Panc1 (cell line): ENCODE measurements around the gene INPP5A. TPM values are rescaled to one million over a fixed set of nuclear protein-coding genes. Genes with fewer than 3 reads are reported as not detected.
"Not testable (repeated sequence)": the region's sequence is repeated elsewhere in the genome, so short reads cannot be mapped to it uniquely, and the experiment has no call there.

ENCODE experiments used
- ATAC-seq: fragments of 200-7000 bp; cut with Tn5 transposase; 2 replicates; pipeline ENCODE4 v1.9.1; 2020; ENCODE audit warnings: mild to moderate bottlenecking, moderate library complexity
- BruUV-seq: library from RNA; stranded (reverse); fragments of 400-500 nt; replicated peaks from 2 replicates; lab custom pipeline; 2021; lab: Mats Ljungman, UMichigan
- CTCF ChIA-PET: fragments of 300-600 bp; sonication (Branson Sonifier 250); formaldehyde crosslinking; loops from one replicate; lab custom pipeline; 2022; ENCODE audit warnings: antibody characterized with exemption; lab: Charles Lee
- POLR2A ChIA-PET: fragments of 300-600 bp; sonication (Branson Sonifier 250); formaldehyde crosslinking; loops from one replicate; lab custom pipeline; 2022; ENCODE audit warnings: antibody characterized with exemption; lab: Charles Lee
- DNase-seq: peaks from one replicate; pipeline ENCODE4 v3.0.0-alpha.2; 2010; ENCODE audit warnings: low read depth, low spot score
- H3K27ac ChIP-seq: 2 replicates; pipeline ENCODE4 v1.5.1; 2011; ENCODE audit warnings: mild to moderate bottlenecking, low read length, inconsistent platforms
- H3K27me3 ChIP-seq: fragments of 200-500 bp; sonication (Bioruptor generic); 2 replicates; pipeline ENCODE4 v1.6.0; 2014; ENCODE audit warnings: low read length, inconsistent platforms; ENCODE audit not compliant: control insufficient read depth, insufficient read depth
- H3K36me3 ChIP-seq: fragments of 200-500 bp; sonication (Bioruptor generic); 2 replicates; pipeline ENCODE4 v1.5.1; 2014; ENCODE audit warnings: inconsistent platforms, mild to moderate bottlenecking, low read length, moderate library complexity; ENCODE audit not compliant: control insufficient read depth, insufficient read depth
- H3K4me1 ChIP-seq: 2 replicates; pipeline ENCODE4 v1.5.1; 2011; ENCODE audit warnings: inconsistent platforms, mild to moderate bottlenecking, low read length, moderate library complexity; ENCODE audit not compliant: control insufficient read depth, insufficient read depth
- H3K4me3 ChIP-seq, 2 experiments: 2 replicates each; pipeline ENCODE4 v1.5.1; 2011 to 2012; ENCODE audit warnings: low read depth in 2 of 2, low read length in 2 of 2, mild to moderate bottlenecking in 2 of 2, inconsistent platforms in 1 of 2, moderate library complexity in 1 of 2
- H3K9me3 ChIP-seq: fragments of 200-500 bp; sonication (Bioruptor generic); 2 replicates; pipeline ENCODE4 v1.5.1; 2014; ENCODE audit warnings: low read depth, mild to moderate bottlenecking, inconsistent platforms, low read length, moderate library complexity; ENCODE audit not compliant: control insufficient read depth, insufficient read depth
- POLR2AphosphoS5 ChIP-seq: IDR thresholded peaks from 2 replicates; pipeline ENCODE4 v1.6.1; 2012; ENCODE audit warnings: mild to moderate bottlenecking, low read depth, low read length, moderate library complexity
- SIN3A ChIP-seq: IDR thresholded peaks from 2 replicates; pipeline ENCODE4 v1.6.1; 2012; ENCODE audit warnings: low read depth, mild to moderate bottlenecking, low read length, moderate library complexity, borderline replicate concordance; ENCODE audit not compliant: insufficient read depth
- TCF7L2 ChIP-seq: IDR thresholded peaks from 2 replicates; pipeline ENCODE4 v1.6.1; 2011; ENCODE audit warnings: mild to moderate bottlenecking, low read depth, low read length, inconsistent platforms
- in situ Hi-C: cut with HindIII; loops from 2 replicates; pipeline ENCODE4 v1.10.0; 2016; ENCODE audit warnings: low sequenced_read_pairs, low pct_unique_long_range_greater_than_20kb
- intact Hi-C: fragments of 100-400 bp; cut with micrococcal nuclease; formaldehyde crosslinking; loops from one replicate; pipeline ENCODE4 v1.10.0; 2022; ENCODE audit not compliant: unreplicated experiment
- total RNA-seq: library from RNA; stranded (reverse); gene quantifications from one replicate; pipeline ENCODE4 v1.2.1, GENCODE V29; 2021; ENCODE audit not compliant: unreplicated experiment
- TF ChIP-seq, protein P1 (sequence below), 2 experiments: IDR thresholded peaks; 2 replicates each; pipeline ENCODE4 v1.6.1; 2011 to 2012; ENCODE audit warnings: low read depth in 2 of 2, control low read depth in 1 of 2, low read length in 1 of 2, mild to moderate bottlenecking in 1 of 2, moderate library complexity in 1 of 2; ENCODE audit not compliant: insufficient read depth in 1 of 2
- TF ChIP-seq, protein P2 (sequence below): fragments of 450-650 bp; IDR thresholded peaks from 2 replicates; pipeline ENCODE4 v1.5.1; 2017; ENCODE audit warnings: mild to moderate bottlenecking

The INPP5A gene
- total RNA-seq, 1 experiment from 2014 or later = 60.0 TPM

DNA sequence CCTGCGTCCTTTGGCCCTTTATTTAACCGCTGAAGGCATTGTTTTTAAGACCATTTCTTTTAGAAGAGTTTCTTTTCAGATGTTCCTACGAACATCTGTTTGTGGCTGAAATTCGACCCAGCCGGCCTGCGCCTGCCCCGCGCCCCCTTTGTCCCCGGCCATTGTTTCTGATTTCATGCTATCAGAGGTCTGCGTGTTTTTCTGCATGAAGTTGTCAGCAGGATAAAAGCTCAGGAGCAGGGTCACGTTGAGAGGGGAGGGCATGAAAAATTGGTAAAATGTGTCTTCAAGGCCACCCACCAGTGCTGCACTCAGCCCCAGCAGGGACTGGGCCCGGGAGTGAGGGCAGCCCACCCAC, 205.2 kb downstream of the INPP5A start:
- ChIA-PET POLR2A (no interaction called here), CTCF (no interaction called here)

DNA sequence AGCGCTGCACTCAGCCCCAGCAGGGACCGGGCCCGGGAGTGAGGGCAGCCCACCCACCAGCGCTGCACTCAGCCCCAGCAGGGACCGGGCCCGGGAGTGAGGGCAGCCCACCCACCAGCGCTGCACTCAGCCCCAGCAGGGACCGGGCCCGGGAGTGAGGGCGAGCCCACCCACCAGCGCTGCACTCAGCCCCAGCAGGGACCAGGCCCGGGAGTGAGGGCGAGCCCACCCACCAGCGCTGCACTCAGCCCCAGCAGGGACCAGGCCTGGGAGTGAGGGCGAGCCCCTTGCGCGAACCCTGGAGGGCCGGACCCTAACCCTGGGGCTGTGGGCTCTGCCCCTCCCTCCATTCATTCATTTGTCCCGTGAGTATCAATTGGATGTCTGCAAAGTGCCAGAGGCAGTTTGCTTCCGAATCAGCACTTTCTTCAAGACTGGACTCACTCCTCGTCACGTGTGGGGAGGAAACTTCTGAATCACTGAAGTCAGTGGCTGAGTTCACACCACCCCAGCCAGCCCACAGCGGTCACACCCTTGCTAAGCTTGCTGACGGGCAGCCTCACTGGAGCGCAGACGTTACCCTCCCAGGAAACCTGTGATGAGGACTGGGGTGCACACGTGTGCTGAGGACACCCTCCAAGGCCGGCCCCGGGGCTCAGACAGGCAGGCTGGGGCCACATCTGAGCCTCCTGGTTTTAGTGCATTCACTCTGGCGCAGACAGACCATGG, 205.8 kb downstream of the INPP5A start:
- H3K4me1 ChIP-seq, in situ Hi-C loops, H3K36me3 ChIP-seq, H3K27ac ChIP-seq, intact Hi-C loops, POLR2A ChIA-PET, BruUV-seq, ATAC-seq, H3K4me3 ChIP-seq, H3K27me3 ChIP-seq, H3K9me3 ChIP-seq, DNase-seq, CTCF ChIA-PET: not testable (repeated sequence)

More for the DNA sequence above, 205.2 kb downstream of the INPP5A start:
- TF ChIP-seq POLR2AphosphoS5 (no peak), SIN3A (no peak), TCF7L2 (no peak)
- TF ChIP-seq, protein P1, sequence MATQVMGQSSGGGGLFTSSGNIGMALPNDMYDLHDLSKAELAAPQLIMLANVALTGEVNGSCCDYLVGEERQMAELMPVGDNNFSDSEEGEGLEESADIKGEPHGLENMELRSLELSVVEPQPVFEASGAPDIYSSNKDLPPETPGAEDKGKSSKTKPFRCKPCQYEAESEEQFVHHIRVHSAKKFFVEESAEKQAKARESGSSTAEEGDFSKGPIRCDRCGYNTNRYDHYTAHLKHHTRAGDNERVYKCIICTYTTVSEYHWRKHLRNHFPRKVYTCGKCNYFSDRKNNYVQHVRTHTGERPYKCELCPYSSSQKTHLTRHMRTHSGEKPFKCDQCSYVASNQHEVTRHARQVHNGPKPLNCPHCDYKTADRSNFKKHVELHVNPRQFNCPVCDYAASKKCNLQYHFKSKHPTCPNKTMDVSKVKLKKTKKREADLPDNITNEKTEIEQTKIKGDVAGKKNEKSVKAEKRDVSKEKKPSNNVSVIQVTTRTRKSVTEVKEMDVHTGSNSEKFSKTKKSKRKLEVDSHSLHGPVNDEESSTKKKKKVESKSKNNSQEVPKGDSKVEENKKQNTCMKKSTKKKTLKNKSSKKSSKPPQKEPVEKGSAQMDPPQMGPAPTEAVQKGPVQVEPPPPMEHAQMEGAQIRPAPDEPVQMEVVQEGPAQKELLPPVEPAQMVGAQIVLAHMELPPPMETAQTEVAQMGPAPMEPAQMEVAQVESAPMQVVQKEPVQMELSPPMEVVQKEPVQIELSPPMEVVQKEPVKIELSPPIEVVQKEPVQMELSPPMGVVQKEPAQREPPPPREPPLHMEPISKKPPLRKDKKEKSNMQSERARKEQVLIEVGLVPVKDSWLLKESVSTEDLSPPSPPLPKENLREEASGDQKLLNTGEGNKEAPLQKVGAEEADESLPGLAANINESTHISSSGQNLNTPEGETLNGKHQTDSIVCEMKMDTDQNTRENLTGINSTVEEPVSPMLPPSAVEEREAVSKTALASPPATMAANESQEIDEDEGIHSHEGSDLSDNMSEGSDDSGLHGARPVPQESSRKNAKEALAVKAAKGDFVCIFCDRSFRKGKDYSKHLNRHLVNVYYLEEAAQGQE (IDR thresholded peaks at IDR 0.05; ENCODE audit: insufficient read depth in 1 of 2, low read depth in 2 of 2, low read length in 1 of 2) = no peak
- TF ChIP-seq, protein P2, sequence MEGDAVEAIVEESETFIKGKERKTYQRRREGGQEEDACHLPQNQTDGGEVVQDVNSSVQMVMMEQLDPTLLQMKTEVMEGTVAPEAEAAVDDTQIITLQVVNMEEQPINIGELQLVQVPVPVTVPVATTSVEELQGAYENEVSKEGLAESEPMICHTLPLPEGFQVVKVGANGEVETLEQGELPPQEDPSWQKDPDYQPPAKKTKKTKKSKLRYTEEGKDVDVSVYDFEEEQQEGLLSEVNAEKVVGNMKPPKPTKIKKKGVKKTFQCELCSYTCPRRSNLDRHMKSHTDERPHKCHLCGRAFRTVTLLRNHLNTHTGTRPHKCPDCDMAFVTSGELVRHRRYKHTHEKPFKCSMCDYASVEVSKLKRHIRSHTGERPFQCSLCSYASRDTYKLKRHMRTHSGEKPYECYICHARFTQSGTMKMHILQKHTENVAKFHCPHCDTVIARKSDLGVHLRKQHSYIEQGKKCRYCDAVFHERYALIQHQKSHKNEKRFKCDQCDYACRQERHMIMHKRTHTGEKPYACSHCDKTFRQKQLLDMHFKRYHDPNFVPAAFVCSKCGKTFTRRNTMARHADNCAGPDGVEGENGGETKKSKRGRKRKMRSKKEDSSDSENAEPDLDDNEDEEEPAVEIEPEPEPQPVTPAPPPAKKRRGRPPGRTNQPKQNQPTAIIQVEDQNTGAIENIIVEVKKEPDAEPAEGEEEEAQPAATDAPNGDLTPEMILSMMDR = no peak
- Histone ChIP-seq H3K36me3 (no peaks in the 10 kb centered on the region), H3K27ac (no peak overlapping the region), H3K27me3 (no peaks in the 10 kb centered on the region), H3K4me3 (no peak overlapping the region), H3K9me3 (no peaks in the 10 kb centered on the region), H3K4me1 (no peaks in the 10 kb centered on the region)
- no peak for DNase-seq
- no peak for ATAC-seq
- in situ Hi-C loops = no loop called here
- BruUV-seq = no TSS peak
- intact Hi-C loops = no loop called here

DNA sequence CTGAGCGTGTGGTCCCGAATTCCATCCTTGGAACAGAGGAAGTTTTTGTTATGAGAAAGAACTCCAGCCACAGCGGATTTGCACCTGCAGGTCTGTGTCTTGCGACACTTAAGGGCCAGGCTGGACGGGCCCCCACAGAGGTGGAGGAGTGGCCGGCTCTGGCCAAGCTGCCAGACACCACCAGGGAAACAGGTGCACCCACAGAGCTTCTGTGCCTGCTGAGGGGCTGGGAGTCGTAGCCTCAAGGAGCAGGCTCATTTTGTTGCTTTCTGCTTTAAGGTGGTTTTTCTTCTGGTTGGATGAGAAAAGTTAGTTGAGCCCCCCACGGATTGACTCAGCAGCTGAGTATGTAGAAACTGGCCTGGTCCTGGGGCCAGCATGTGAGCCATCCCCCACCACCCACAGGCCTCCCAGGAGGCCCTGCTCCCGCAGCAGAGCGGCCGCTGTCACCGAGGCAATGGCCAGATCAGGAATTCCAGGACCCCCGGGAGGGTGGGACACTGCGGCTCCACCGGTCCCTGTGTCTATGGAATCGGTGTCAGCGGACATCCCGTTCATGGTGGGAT, 206.4 kb downstream of the INPP5A start:
- DNase-seq = no peak
- H3K36me3 ChIP-seq = no peaks in the 10 kb centered on the region
- H3K27ac ChIP-seq = no peak overlapping the region
- in situ Hi-C loops (no loop called here), intact Hi-C loops (no loop called here)
- no peak for ATAC-seq
- CTCF ChIA-PET = no interaction called here
- no peaks in the 10 kb centered on the region for H3K4me1 ChIP-seq
- no peak overlapping the region for H3K4me3 ChIP-seq
- no peaks in the 10 kb centered on the region for H3K9me3 ChIP-seq
- POLR2A ChIA-PET = no interaction called here
- no peaks in the 10 kb centered on the region for H3K27me3 ChIP-seq
- TF ChIP-seq, protein P2 = no peak
- no peak for TF ChIP-seq TCF7L2
- TF ChIP-seq POLR2AphosphoS5 = no peak
- TF ChIP-seq SIN3A = no peak
- TF ChIP-seq, protein P1 (IDR thresholded peaks at IDR 0.05; ENCODE audit: insufficient read depth in 1 of 2, low read depth in 2 of 2, low read length in 1 of 2) = no peak
- BruUV-seq = no TSS peak
